ENCODE results near the gene FOXJ3.

The FOXJ3 gene

GRCh38 chr1:42333662-42334239 is 1.3 kb downstream of the FOXJ3 start:
- no peak for DNase-seq

- no peak for DNase-seq
Observed at GRCh38 chr1:42332877-42333276, 2.2 kb downstream of the FOXJ3 start.

- no peak for DNase-seq
Observed at GRCh38 chr1:42330215-42330614, 4.8 kb downstream of the FOXJ3 start.

- no peak for DNase-seq
Observed at GRCh38 chr1:42328916-42329496, 6.0 kb downstream of the FOXJ3 start.

GRCh38 chr1:42328047-42328625 is 6.9 kb downstream of the FOXJ3 start:
- no peak for DNase-seq

- DNase-seq = no peak
Observed at GRCh38 chr1:42325014-42325402, 10.0 kb downstream of the FOXJ3 start.

- DNase-seq = no peak
Observed at GRCh38 chr1:42324398-42325013, 10.5 kb downstream of the FOXJ3 start.

- DNase-seq = no peak
Observed at GRCh38 chr1:42323551-42323950, 11.5 kb downstream of the FOXJ3 start.

GRCh38 chr1:42322577-42322976 is 12.5 kb downstream of the FOXJ3 start:
- DNase-seq = no peak

GRCh38 chr1:42321731-42322130 is 13.3 kb downstream of the FOXJ3 start:
- DNase-seq = no peak

- no peak for DNase-seq
Observed at GRCh38 chr1:42320708-42321107, 14.3 kb downstream of the FOXJ3 start.

GRCh38 chr1:42319871-42320484 is 15.1 kb downstream of the FOXJ3 start:
- DNase-seq = no peak

- peak; percentile 8 for DNase-seq
Observed at GRCh38 chr1:42319128-42319851, 15.7 kb downstream of the FOXJ3 start.

- DNase-seq = no peak
Observed at GRCh38 chr1:42318601-42319000, 16.4 kb downstream of the FOXJ3 start.

- no peak for DNase-seq
Observed at GRCh38 chr1:42317308-42317707, 17.7 kb downstream of the FOXJ3 start.

GRCh38 chr1:42316292-42316691 is 18.7 kb downstream of the FOXJ3 start:
- no peak for DNase-seq

GRCh38 chr1:42315500-42315899 is 19.5 kb downstream of the FOXJ3 start:
- DNase-seq = no peak

- DNase-seq = no peak
Observed at GRCh38 chr1:42313970-42314369, 21.1 kb downstream of the FOXJ3 start.

GRCh38 chr1:42312576-42313212 is 22.3 kb downstream of the FOXJ3 start:
- DNase-seq = no peak

GRCh38 chr1:42311897-42312296 is 23.1 kb downstream of the FOXJ3 start:
- no peak for DNase-seq

- DNase-seq = no peak
Observed at GRCh38 chr1:42311138-42311537, 23.9 kb downstream of the FOXJ3 start.

- DNase-seq = no peak
Observed at GRCh38 chr1:42306977-42307376, 28.1 kb downstream of the FOXJ3 start.

- no peak for DNase-seq
Observed at GRCh38 chr1:42305639-42306038, 29.4 kb downstream of the FOXJ3 start.
